ENCODE data around the gene HDAC9. TPM values are rescaled to one million over a fixed set of nuclear protein-coding genes. Genes with fewer than 3 reads are reported as not detected.

Gene HDAC9
- polyA plus RNA-seq, 1 experiment: 2.1 TPM

GRCh38 chr7:18698258-18698734 is 202.7 kb downstream of the HDAC9 start:
- no peak for DNase-seq (ENCODE audit: low read depth, low spot score)
- no peak for TF ChIP-seq CTCF (IDR thresholded peaks at IDR 0.05; ENCODE audit: low read depth, low read length)
- POLR2A ChIA-PET: no interaction called here
- Histone ChIP-seq H3K4me3 (ENCODE audit: low read depth, low read length) (no peak overlapping the region), H3K9me3 (ENCODE audit: control insufficient read depth, insufficient read depth, low read length) (no peaks in the 10 kb centered on the region), H3K27me3 (ENCODE audit: control insufficient read depth, insufficient read depth, low read length) (no peaks in the 10 kb centered on the region), H3K27ac (ENCODE audit: low read depth, low read length) (no peak overlapping the region)
- CTCF ChIA-PET: interaction anchor here (1.0 to 1.8 kb wide), 2 partner anchors 88 to 346 kb away, joined by 4 to 5 read pairs; no protein-coding TSS in a partner anchor

- no peak for TF ChIP-seq CTCF (IDR thresholded peaks at IDR 0.05; ENCODE audit: low read depth, low read length)
- no peaks in the 10 kb centered on the region for H3K9me3 ChIP-seq (ENCODE audit: control insufficient read depth, insufficient read depth, low read length)
- H3K27ac ChIP-seq (ENCODE audit: low read depth, low read length): no peak overlapping the region
- CTCF ChIA-PET: no interaction called here
- no peak for DNase-seq (ENCODE audit: low read depth, low spot score)
- POLR2A ChIA-PET: no interaction called here
- no peaks in the 10 kb centered on the region for H3K27me3 ChIP-seq (ENCODE audit: control insufficient read depth, insufficient read depth, low read length)
- H3K4me3 ChIP-seq (ENCODE audit: low read depth, low read length): no peak overlapping the region
Measured at GRCh38 chr7:18700147-18700546, 204.6 kb downstream of the HDAC9 start.

GRCh38 chr7:18702071-18702829 is 206.7 kb downstream of the HDAC9 start:
- Histone ChIP-seq H3K27ac (ENCODE audit: low read depth, low read length) (no peak overlapping the region), H3K4me3 (ENCODE audit: low read depth, low read length) (no peak overlapping the region), H3K9me3 (ENCODE audit: control insufficient read depth, insufficient read depth, low read length) (no peaks in the 10 kb centered on the region), H3K27me3 (ENCODE audit: control insufficient read depth, insufficient read depth, low read length) (no peaks in the 10 kb centered on the region)
- TF ChIP-seq CTCF (IDR thresholded peaks at IDR 0.05; ENCODE audit: low read depth, low read length): no peak
- POLR2A ChIA-PET: no interaction called here
- DNase-seq (ENCODE audit: low read depth, low spot score): no peak
- CTCF ChIA-PET: no interaction called here

- CTCF ChIA-PET: no interaction called here
- H3K27ac ChIP-seq (ENCODE audit: low read depth, low read length): no peak overlapping the region
- POLR2A ChIA-PET: no interaction called here
Measured at GRCh38 chr7:18703685-18704084, 208.1 kb downstream of the HDAC9 start.

More at GRCh38 chr7:18703685-18704084, 208.1 kb downstream of the HDAC9 start:
- Histone ChIP-seq H3K4me3 (ENCODE audit: low read depth, low read length) (no peak overlapping the region), H3K9me3 (ENCODE audit: control insufficient read depth, insufficient read depth, low read length) (no peaks in the 10 kb centered on the region), H3K27me3 (ENCODE audit: control insufficient read depth, insufficient read depth, low read length) (no peaks in the 10 kb centered on the region)
- DNase-seq (ENCODE audit: low read depth, low spot score): no peak
- no peak for TF ChIP-seq CTCF (IDR thresholded peaks at IDR 0.05; ENCODE audit: low read depth, low read length)

All from AG04450 (cell line).